ENCODE measurements around the gene GPR55. TPM values are rescaled to one million over a fixed set of nuclear protein-coding genes. Genes with fewer than 3 reads are reported as not detected.
A peak's percentile ranks its signal among the peaks of the same experiment; 100 is the strongest.

The GPR55 gene
- polyA plus RNA-seq, 1 donor (not counting 4 experiments of a cell fraction or from before 2014, with no cell fraction given) = not detected

DNA sequence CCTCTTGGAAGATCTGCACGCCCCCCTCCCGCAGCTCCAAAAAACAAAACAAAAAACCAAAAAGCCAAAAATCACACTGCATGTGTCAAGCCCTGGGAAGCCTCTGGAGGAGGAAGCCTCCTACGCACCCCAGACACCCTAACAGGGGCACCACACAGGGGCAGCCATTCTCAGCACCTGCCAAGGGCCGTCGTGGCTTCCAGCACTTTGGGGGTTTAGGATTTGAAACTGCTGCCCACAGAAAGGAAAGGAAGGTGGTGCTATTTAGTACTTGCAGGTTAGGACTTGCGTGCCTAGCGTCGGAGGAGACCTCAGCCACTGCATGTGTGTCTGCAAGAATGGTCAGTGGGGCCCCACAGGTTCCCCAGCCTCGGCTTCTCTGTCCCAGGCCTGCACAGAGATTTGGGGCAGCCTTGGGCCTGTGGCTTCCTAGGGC, 419 bp upstream of the GPR55 start:
- H3K79me2 ChIP-seq (ENCODE audit: control insufficient read depth, insufficient read depth, low read length) = no peaks in the 10 kb centered on the region
- H3K27me3 ChIP-seq (ENCODE audit: control insufficient read depth, extremely low read depth, insufficient read depth, low read length) = peaks cover 3% of the 10 kb centered on the region
- peaks cover 5% of the 10 kb centered on the region for H3K4me1 ChIP-seq (ENCODE audit: control insufficient read depth, extremely low read depth, insufficient read depth, low read length)
- H3K9ac ChIP-seq (ENCODE audit: control insufficient read depth, extremely low read depth, insufficient read depth, low read length) = no peak overlapping the region
- DNase-seq (ENCODE audit: low read depth, low spot score) = no peak
- FAIRE-seq = no peak
- H3K9me1 ChIP-seq (ENCODE audit: control insufficient read depth, extremely low read depth, insufficient read depth, low read length) = no peaks in the 10 kb centered on the region
- TF ChIP-seq, protein P1, sequence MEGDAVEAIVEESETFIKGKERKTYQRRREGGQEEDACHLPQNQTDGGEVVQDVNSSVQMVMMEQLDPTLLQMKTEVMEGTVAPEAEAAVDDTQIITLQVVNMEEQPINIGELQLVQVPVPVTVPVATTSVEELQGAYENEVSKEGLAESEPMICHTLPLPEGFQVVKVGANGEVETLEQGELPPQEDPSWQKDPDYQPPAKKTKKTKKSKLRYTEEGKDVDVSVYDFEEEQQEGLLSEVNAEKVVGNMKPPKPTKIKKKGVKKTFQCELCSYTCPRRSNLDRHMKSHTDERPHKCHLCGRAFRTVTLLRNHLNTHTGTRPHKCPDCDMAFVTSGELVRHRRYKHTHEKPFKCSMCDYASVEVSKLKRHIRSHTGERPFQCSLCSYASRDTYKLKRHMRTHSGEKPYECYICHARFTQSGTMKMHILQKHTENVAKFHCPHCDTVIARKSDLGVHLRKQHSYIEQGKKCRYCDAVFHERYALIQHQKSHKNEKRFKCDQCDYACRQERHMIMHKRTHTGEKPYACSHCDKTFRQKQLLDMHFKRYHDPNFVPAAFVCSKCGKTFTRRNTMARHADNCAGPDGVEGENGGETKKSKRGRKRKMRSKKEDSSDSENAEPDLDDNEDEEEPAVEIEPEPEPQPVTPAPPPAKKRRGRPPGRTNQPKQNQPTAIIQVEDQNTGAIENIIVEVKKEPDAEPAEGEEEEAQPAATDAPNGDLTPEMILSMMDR (optimal IDR thresholded peaks at IDR 0.05 in 1 of 3, IDR thresholded peaks at IDR 0.05 in 1 of 3, conservative IDR thresholded peaks at IDR 0.05 in 1 of 3; ENCODE audit: extremely low read depth in 1 of 3, insufficient read depth in 2 of 3, low read length in 3 of 3) = no peak
- TF ChIP-seq EZH2 (IDR thresholded peaks at IDR 0.05; ENCODE audit: low read length) = no peak
- H2AFZ ChIP-seq (ENCODE audit: control insufficient read depth, low read length) = no peak overlapping the region
- no peak overlapping the region for H3K27ac ChIP-seq (ENCODE audit: control insufficient read depth, insufficient read depth, low read length)
- dilution Hi-C loops (cut with MboI; ENCODE audit: extremely low pct_ligation_motif_present, low sequenced_read_pairs) = no loop called here
- no peaks in the 10 kb centered on the region for H3K36me3 ChIP-seq (ENCODE audit: control insufficient read depth in 2 of 2, extremely low read depth in 1 of 2, insufficient read depth in 2 of 2, low read length in 2 of 2)
- H3K4me2 ChIP-seq (ENCODE audit: control insufficient read depth, extremely low read depth, insufficient read depth, low read depth, low read length) = peak overlapping the region; percentile 32
- no peaks in the 10 kb centered on the region for H4K20me1 ChIP-seq (ENCODE audit: control insufficient read depth, extremely low read depth, insufficient read depth, low read length)
- no peaks in the 10 kb centered on the region for H3K9me3 ChIP-seq (ENCODE audit: control insufficient read depth, low read depth, low read length)
- H3K4me3 ChIP-seq (ENCODE audit: control insufficient read depth in 2 of 3, extremely low read depth in 1 of 3, insufficient read depth in 2 of 3, low read depth in 1 of 3, low read length in 3 of 3) = no peak overlapping the region

DNA sequence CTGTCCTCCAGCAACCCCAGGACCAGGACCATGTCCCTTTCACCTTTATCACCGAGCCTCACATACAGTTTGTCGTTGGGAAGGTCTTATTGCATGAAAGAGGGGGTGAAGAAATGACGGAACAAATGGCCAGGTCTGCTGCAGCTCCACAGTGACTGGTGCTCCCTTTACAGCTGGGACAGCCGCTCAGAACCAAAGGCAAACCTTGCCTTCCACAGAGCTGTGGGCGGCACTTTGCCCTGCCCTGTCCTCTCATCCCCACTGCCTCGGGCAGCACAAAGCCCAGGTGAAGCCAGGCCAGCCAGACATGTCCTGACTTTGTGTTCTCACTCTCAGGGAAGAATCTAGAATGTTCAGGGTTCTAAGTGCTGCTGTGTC, 961 bp downstream of the GPR55 start:
- H3K4me1 ChIP-seq (ENCODE audit: control insufficient read depth, extremely low read depth, insufficient read depth, low read length) = peaks cover 5% of the 10 kb centered on the region
- H3K79me2 ChIP-seq (ENCODE audit: control insufficient read depth, insufficient read depth, low read length) = no peaks in the 10 kb centered on the region
- H3K36me3 ChIP-seq (ENCODE audit: control insufficient read depth in 2 of 2, extremely low read depth in 1 of 2, insufficient read depth in 2 of 2, low read length in 2 of 2) = no peaks in the 10 kb centered on the region
- DNase-seq (ENCODE audit: low read depth, low spot score) (no peak), FAIRE-seq (no peak)
- dilution Hi-C loops (cut with MboI; ENCODE audit: extremely low pct_ligation_motif_present, low sequenced_read_pairs) = no loop called here
- no peak overlapping the region for H2AFZ ChIP-seq (ENCODE audit: control insufficient read depth, low read length)
- no peak overlapping the region for H3K9ac ChIP-seq (ENCODE audit: control insufficient read depth, extremely low read depth, insufficient read depth, low read length)
- H4K20me1 ChIP-seq (ENCODE audit: control insufficient read depth, extremely low read depth, insufficient read depth, low read length) = no peaks in the 10 kb centered on the region
- no peak overlapping the region for H3K4me3 ChIP-seq (ENCODE audit: control insufficient read depth in 2 of 3, extremely low read depth in 1 of 3, insufficient read depth in 2 of 3, low read depth in 1 of 3, low read length in 3 of 3)
- no peaks in the 10 kb centered on the region for H3K9me3 ChIP-seq (ENCODE audit: control insufficient read depth, low read depth, low read length)
- no peak overlapping the region for H3K27ac ChIP-seq (ENCODE audit: control insufficient read depth, insufficient read depth, low read length)
- TF ChIP-seq, protein P1 (optimal IDR thresholded peaks at IDR 0.05 in 1 of 3, IDR thresholded peaks at IDR 0.05 in 1 of 3, conservative IDR thresholded peaks at IDR 0.05 in 1 of 3; ENCODE audit: extremely low read depth in 1 of 3, insufficient read depth in 2 of 3, low read length in 3 of 3) = no peak
- TF ChIP-seq EZH2 (IDR thresholded peaks at IDR 0.05; ENCODE audit: low read length) = no peak
- H3K27me3 ChIP-seq (ENCODE audit: control insufficient read depth, extremely low read depth, insufficient read depth, low read length) = no peaks in the 10 kb centered on the region
- no peak overlapping the region for H3K4me2 ChIP-seq (ENCODE audit: control insufficient read depth, extremely low read depth, insufficient read depth, low read depth, low read length)
- no peaks in the 10 kb centered on the region for H3K9me1 ChIP-seq (ENCODE audit: control insufficient read depth, extremely low read depth, insufficient read depth, low read length)
